ENCODE results near the gene NME7. TPM values are rescaled to one million over a fixed set of nuclear protein-coding genes. Genes with fewer than 3 reads are reported as not detected.

NME7 gene
- total and polyA plus RNA-seq, 3 experiments from 2014 or later, result 21.7 to 28.3 (median 25.3) TPM

- Histone ChIP-seq H3K36me3 (ENCODE audit: insufficient read depth, low read length) (no peaks in the 10 kb centered on the region), H3K27ac (ENCODE audit: low read depth, low read length) (no peak overlapping the region), H3K9me3 (ENCODE audit: low read length) (no peaks in the 10 kb centered on the region), H3K4me1 (ENCODE audit: insufficient read depth, low read length) (no peaks in the 10 kb centered on the region), H3K4me3 (ENCODE audit: low read length) (no peak overlapping the region), H3K27me3 (ENCODE audit: insufficient read depth, low read length, poor library complexity, severe bottlenecking) (no peaks in the 10 kb centered on the region)
- CTCF ChIA-PET, result no interaction called here
- Mint-ChIP-seq H3K36me3 (peaks cover 0 to 2% (median 0%) of the 10 kb centered on the region in 3 donors), H3K27ac (no peak overlapping the region), H3K4me3 (no peak overlapping the region), H3K4me1 (no peaks in the 10 kb centered on the region), H3K27me3 (no peaks in the 10 kb centered on the region), H3K9me3 (no peaks in the 10 kb centered on the region)
- DNase-seq, result no peak
- POLR2A ChIA-PET, result no interaction called here
These were observed 224.3 kb downstream of the NME7 start for GRCh38 chr1:169143346-169143745.

- peak overlapping the region in 1 of 8 donors; percentile 32 for H3K27ac Mint-ChIP-seq
- no peaks in the 10 kb centered on the region for H3K4me1 Mint-ChIP-seq
- no peak overlapping the region for H3K4me3 Mint-ChIP-seq
- CTCF ChIA-PET, result interaction anchor here (1.4 kb wide), 1 partner anchor 17 kb away, joined by 3 read pairs; no protein-coding TSS in a partner anchor
- Histone ChIP-seq H3K36me3 (ENCODE audit: insufficient read depth, low read length) (no peaks in the 10 kb centered on the region), H3K4me3 (ENCODE audit: low read length) (no peak overlapping the region), H3K27me3 (ENCODE audit: insufficient read depth, low read length, poor library complexity, severe bottlenecking) (no peaks in the 10 kb centered on the region), H3K4me1 (ENCODE audit: insufficient read depth, low read length) (no peaks in the 10 kb centered on the region), H3K9me3 (ENCODE audit: low read length) (no peaks in the 10 kb centered on the region), H3K27ac (ENCODE audit: low read depth, low read length) (no peak overlapping the region)
- POLR2A ChIA-PET, result interaction anchor here (0.5 kb wide), 1 partner anchor 764 kb away, joined by 5 read pairs; no protein-coding TSS in a partner anchor
- H3K9me3 Mint-ChIP-seq, result no peaks in the 10 kb centered on the region
- H3K27me3 Mint-ChIP-seq, result no peaks in the 10 kb centered on the region
- H3K36me3 Mint-ChIP-seq, result peaks cover 0 to 2% (median 0%) of the 10 kb centered on the region in 3 donors
- no peak for DNase-seq
These were observed 225.5 kb downstream of the NME7 start for GRCh38 chr1:169142129-169142528.

- H3K27me3 ChIP-seq (ENCODE audit: insufficient read depth, low read length, poor library complexity, severe bottlenecking), result no peaks in the 10 kb centered on the region
- Mint-ChIP-seq H3K9me3 (no peaks in the 10 kb centered on the region), H3K4me3 (no peak overlapping the region), H3K27me3 (no peaks in the 10 kb centered on the region), H3K36me3 (peaks cover 0 to 2% (median 0%) of the 10 kb centered on the region in 3 donors), H3K27ac (peak overlapping the region in 1 of 8 donors; percentile 52), H3K4me1 (no peaks in the 10 kb centered on the region)
- H3K4me1 ChIP-seq (ENCODE audit: insufficient read depth, low read length), result no peaks in the 10 kb centered on the region
- H3K4me3 ChIP-seq (ENCODE audit: low read length), result no peak overlapping the region
- ChIA-PET CTCF (interaction anchor here (1.4 kb wide), 1 partner anchor 17 kb away, joined by 3 read pairs; no protein-coding TSS in a partner anchor), POLR2A (interaction anchor here (0.5 kb wide), 1 partner anchor 764 kb away, joined by 5 read pairs; no protein-coding TSS in a partner anchor)
- H3K36me3 ChIP-seq (ENCODE audit: insufficient read depth, low read length), result no peaks in the 10 kb centered on the region
- no peak for DNase-seq
- H3K27ac ChIP-seq (ENCODE audit: low read depth, low read length), result no peak overlapping the region
- no peaks in the 10 kb centered on the region for H3K9me3 ChIP-seq (ENCODE audit: low read length)
These were observed 226.2 kb downstream of the NME7 start for GRCh38 chr1:169141356-169141755.

GRCh38 chr1:169138866-169139670 lies 228.5 kb downstream of the NME7 start:
- Histone ChIP-seq H3K4me1 (ENCODE audit: insufficient read depth, low read length) (no peaks in the 10 kb centered on the region), H3K9me3 (ENCODE audit: low read length) (no peaks in the 10 kb centered on the region), H3K4me3 (ENCODE audit: low read length) (no peak overlapping the region), H3K36me3 (ENCODE audit: insufficient read depth, low read length) (no peaks in the 10 kb centered on the region), H3K27me3 (ENCODE audit: insufficient read depth, low read length, poor library complexity, severe bottlenecking) (no peaks in the 10 kb centered on the region), H3K27ac (ENCODE audit: low read depth, low read length) (no peak overlapping the region)
- Mint-ChIP-seq H3K4me3 (no peak overlapping the region), H3K4me1 (no peaks in the 10 kb centered on the region), H3K36me3 (peaks cover 0 to 1% (median 0%) of the 10 kb centered on the region in 3 donors), H3K27me3 (no peaks in the 10 kb centered on the region), H3K9me3 (no peaks in the 10 kb centered on the region), H3K27ac (no peak overlapping the region)
- no peak for DNase-seq
- POLR2A ChIA-PET, result no interaction called here
- CTCF ChIA-PET, result no interaction called here

- no peak for DNase-seq
- H3K27ac Mint-ChIP-seq, result peak overlapping the region in 1 of 8 donors; percentile 48
- no peaks in the 10 kb centered on the region for H3K4me1 ChIP-seq (ENCODE audit: insufficient read depth, low read length)
- no peaks in the 10 kb centered on the region for H3K27me3 Mint-ChIP-seq
- H3K36me3 Mint-ChIP-seq, result peaks cover 0 to 4% (median 4%) of the 10 kb centered on the region in 3 donors
- POLR2A ChIA-PET, result no interaction called here
- H3K4me3 Mint-ChIP-seq, result no peak overlapping the region
- no peaks in the 10 kb centered on the region for H3K36me3 ChIP-seq (ENCODE audit: insufficient read depth, low read length)
- H3K9me3 Mint-ChIP-seq, result no peaks in the 10 kb centered on the region
- H3K9me3 ChIP-seq (ENCODE audit: low read length), result no peaks in the 10 kb centered on the region
- no peak overlapping the region for H3K4me3 ChIP-seq (ENCODE audit: low read length)
- peaks cover 3 to 10% (median 6%) of the 10 kb centered on the region in 3 donors for H3K4me1 Mint-ChIP-seq
- H3K27me3 ChIP-seq (ENCODE audit: insufficient read depth, low read length, poor library complexity, severe bottlenecking), result no peaks in the 10 kb centered on the region
- H3K27ac ChIP-seq (ENCODE audit: low read depth, low read length), result no peak overlapping the region
- CTCF ChIA-PET, result no interaction called here
These were observed 230.2 kb downstream of the NME7 start for GRCh38 chr1:169137357-169137756.

GRCh38 chr1:169133801-169134502 lies 233.6 kb downstream of the NME7 start:
- Mint-ChIP-seq H3K36me3 (peaks cover 4 to 8% (median 6%) of the 10 kb centered on the region in 3 donors), H3K4me1 (peaks cover 3 to 10% (median 6%) of the 10 kb centered on the region in 3 donors), H3K9me3 (no peaks in the 10 kb centered on the region), H3K27ac (peak overlapping the region in 5 of 8 donors; percentile 24 to 95 (median 85)), H3K4me3 (peak overlapping the region in 3 of 7 donors; percentile 2 to 60 (median 13)), H3K27me3 (peaks cover 0 to 2% of the 10 kb centered on the region in 2 donors)
- no peak overlapping the region for H3K27ac ChIP-seq (ENCODE audit: low read depth, low read length)
- ChIA-PET POLR2A (no interaction called here), CTCF (interaction anchor here (1.2 to 1.3 kb wide), 2 partner anchors 695 to 791 kb away, joined by 3 read pairs; no protein-coding TSS in a partner anchor)
- no peaks in the 10 kb centered on the region for H3K36me3 ChIP-seq (ENCODE audit: insufficient read depth, low read length)
- H3K4me1 ChIP-seq (ENCODE audit: insufficient read depth, low read length), result no peaks in the 10 kb centered on the region
- no peaks in the 10 kb centered on the region for H3K27me3 ChIP-seq (ENCODE audit: insufficient read depth, low read length, poor library complexity, severe bottlenecking)
- H3K4me3 ChIP-seq (ENCODE audit: low read length), result no peak overlapping the region
- no peaks in the 10 kb centered on the region for H3K9me3 ChIP-seq (ENCODE audit: low read length)
- no peak for DNase-seq

- Histone ChIP-seq H3K36me3 (ENCODE audit: insufficient read depth, low read length) (no peaks in the 10 kb centered on the region), H3K9me3 (ENCODE audit: low read length) (no peaks in the 10 kb centered on the region), H3K27me3 (ENCODE audit: insufficient read depth, low read length, poor library complexity, severe bottlenecking) (no peaks in the 10 kb centered on the region), H3K4me3 (ENCODE audit: low read length) (no peak overlapping the region), H3K27ac (ENCODE audit: low read depth, low read length) (no peak overlapping the region), H3K4me1 (ENCODE audit: insufficient read depth, low read length) (no peaks in the 10 kb centered on the region)
- no peak for DNase-seq
- H3K27ac Mint-ChIP-seq, result peak overlapping the region in 6 of 8 donors; percentile 24 to 95 (median 82)
- peaks cover 3 to 10% (median 6%) of the 10 kb centered on the region in 3 donors for H3K4me1 Mint-ChIP-seq
- H3K27me3 Mint-ChIP-seq, result peaks cover 0 to 2% of the 10 kb centered on the region in 2 donors
- H3K9me3 Mint-ChIP-seq, result no peaks in the 10 kb centered on the region
- ChIA-PET CTCF (interaction anchor here (1.1 kb wide), 1 partner anchor 790 kb away, joined by 3 read pairs; no protein-coding TSS in a partner anchor), POLR2A (no interaction called here)
- peak overlapping the region in 3 of 7 donors; percentile 46 to 60 (median 59) for H3K4me3 Mint-ChIP-seq
- H3K36me3 Mint-ChIP-seq, result peaks cover 6 to 9% (median 8%) of the 10 kb centered on the region in 3 donors
These were observed 234.4 kb downstream of the NME7 start for GRCh38 chr1:169133228-169133576.

All from CD8-positive, alpha-beta memory T cell (primary cell).